Activated naive CD8-positive, alpha-beta T cell treated with anti-CD3 and anti-CD28 coated beads, Interleukin-2, amount 10 ng/mL, durations not matched to agents 7 days and 5 days (primary cell): ENCODE measurements around the gene MRPS9. TPM values are rescaled to one million over a fixed set of nuclear protein-coding genes. Genes with fewer than 3 reads are reported as not detected.

ENCODE experiments used
- ATAC-seq: fragments of 150-1000 bp; cut with Tn5 transposase; one replicate; pipeline ENCODE4 v1.10.0; 2021; ENCODE audit warnings: low read depth, moderate library complexity
- POLR2A ChIA-PET: fragments of 350-600 bp; sonication (Branson Sonifier 250); formaldehyde crosslinking; loops from one replicate; lab custom pipeline; 2021; ENCODE audit warnings: antibody characterized with exemption; lab: Charles Lee
- DNase-seq: peaks from one replicate; pipeline ENCODE4 v3.0.0; 2021
- H3K27ac Mint-ChIP-seq: one replicate; pipeline ENCODE4 v1.8.0; 2022; ENCODE audit warnings: mild to moderate bottlenecking, mixed read lengths
- H3K27me3 Mint-ChIP-seq: one replicate; pipeline ENCODE4 v1.8.0; 2022; ENCODE audit warnings: mild to moderate bottlenecking, moderate library complexity, mixed read lengths
- H3K36me3 Mint-ChIP-seq: one replicate; pipeline ENCODE4 v1.8.0; 2021; ENCODE audit warnings: mild to moderate bottlenecking, mixed read lengths
- H3K4me1 Mint-ChIP-seq: one replicate; pipeline ENCODE4 v1.8.0; 2021; ENCODE audit warnings: mixed read lengths
- H3K4me3 Mint-ChIP-seq: one replicate; pipeline ENCODE4 v1.8.0; 2022; ENCODE audit warnings: mild to moderate bottlenecking, moderate library complexity, mixed read lengths
- H3K9me3 Mint-ChIP-seq: one replicate; pipeline ENCODE4 v1.8.0; 2021; ENCODE audit warnings: mixed read lengths
- total RNA-seq, 2 experiments: library from RNA; stranded (reverse); gene quantifications; one replicate each; pipeline ENCODE4 v1.2.3, GENCODE V29; 2021

The MRPS9 gene
- total RNA-seq, 2 experiments from 2014 or later, result 21.0 to 23.1 TPM

DNA sequence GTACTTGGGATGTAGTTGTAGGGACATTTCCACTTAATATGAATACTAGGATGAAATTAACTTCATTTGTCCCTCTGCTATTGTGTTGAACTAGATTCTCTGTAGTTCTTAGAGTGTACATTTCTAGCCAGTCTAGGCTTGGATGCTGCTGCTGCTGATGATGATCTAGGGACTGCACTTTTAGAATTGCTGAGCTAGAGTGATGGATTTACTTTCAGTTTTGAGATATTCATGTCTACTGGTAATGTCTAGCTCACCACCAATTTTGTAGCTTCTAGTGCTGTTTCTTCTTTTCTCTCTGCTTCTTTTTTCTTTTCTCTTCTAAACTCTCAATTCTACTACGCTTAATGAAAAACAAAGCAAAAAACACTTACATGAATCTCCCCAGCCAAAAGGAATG, 49.4 kb downstream of the MRPS9 start:
- Mint-ChIP-seq H3K27me3 (no peaks in the 10 kb centered on the region), H3K36me3 (no peaks in the 10 kb centered on the region), H3K27ac (no peak overlapping the region), H3K9me3 (no peaks in the 10 kb centered on the region), H3K4me3 (no peak overlapping the region), H3K4me1 (peaks cover 10% of the 10 kb centered on the region)
- POLR2A ChIA-PET, result no interaction called here
- DNase-seq (no peak), ATAC-seq (peak; percentile 47)

DNA sequence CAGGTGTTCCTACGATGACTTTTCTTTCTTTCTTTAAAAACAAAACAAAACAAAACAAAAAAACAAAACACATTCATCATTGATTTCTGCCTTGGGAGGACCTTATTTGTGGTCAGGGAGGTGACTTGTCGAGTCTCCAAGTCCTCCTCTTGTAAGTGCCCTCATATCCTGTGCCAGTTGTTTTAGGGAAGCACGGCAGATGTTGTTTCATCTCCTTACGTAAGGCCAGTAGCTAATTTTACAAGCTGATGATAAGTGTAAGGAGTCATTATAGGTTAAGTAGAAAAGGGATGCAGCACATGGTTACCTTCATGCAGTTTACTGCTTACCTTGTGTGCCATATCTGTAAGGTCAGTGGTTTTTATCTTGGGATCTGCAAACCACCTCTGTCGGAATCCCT, 52.2 kb downstream of the MRPS9 start:
- H3K9me3 Mint-ChIP-seq, result no peaks in the 10 kb centered on the region
- no peaks in the 10 kb centered on the region for H3K27me3 Mint-ChIP-seq
- no peak overlapping the region for H3K4me3 Mint-ChIP-seq
- POLR2A ChIA-PET, result interaction anchor here (0.6 kb wide), 1 partner anchor 310 kb away, joined by 4 read pairs; no protein-coding TSS in a partner anchor
- H3K36me3 Mint-ChIP-seq, result peaks cover 3% of the 10 kb centered on the region
- H3K27ac Mint-ChIP-seq, result no peak overlapping the region
- H3K4me1 Mint-ChIP-seq, result peaks cover 10% of the 10 kb centered on the region
- no peak for ATAC-seq
- no peak for DNase-seq

DNA sequence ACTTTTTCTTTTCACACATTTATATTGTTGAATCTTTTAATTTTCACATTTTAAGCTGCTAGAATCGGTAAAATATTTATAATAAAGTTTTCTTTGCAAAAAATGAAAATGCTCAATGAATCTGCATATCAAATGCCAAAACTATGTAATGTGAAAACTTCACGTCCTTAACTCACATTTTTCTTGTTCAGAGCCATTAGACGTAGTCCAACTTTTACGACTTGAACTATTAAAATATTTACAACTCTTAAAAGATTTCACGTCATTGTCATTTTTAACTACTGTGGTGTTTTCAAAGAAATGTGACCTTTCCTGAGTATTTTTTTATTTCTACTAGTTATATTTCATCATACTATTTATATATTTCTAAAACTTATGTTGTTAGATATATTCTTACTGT, 54.9 kb downstream of the MRPS9 start:
- no peak overlapping the region for H3K4me3 Mint-ChIP-seq
- H3K9me3 Mint-ChIP-seq, result no peaks in the 10 kb centered on the region
- no peak overlapping the region for H3K27ac Mint-ChIP-seq
- peaks cover under 1% of the 10 kb centered on the region for H3K4me1 Mint-ChIP-seq
- ATAC-seq (no peak), DNase-seq (no peak)
- POLR2A ChIA-PET, result no interaction called here
- H3K36me3 Mint-ChIP-seq, result peaks cover 4% of the 10 kb centered on the region
- H3K27me3 Mint-ChIP-seq, result no peaks in the 10 kb centered on the region

DNA sequence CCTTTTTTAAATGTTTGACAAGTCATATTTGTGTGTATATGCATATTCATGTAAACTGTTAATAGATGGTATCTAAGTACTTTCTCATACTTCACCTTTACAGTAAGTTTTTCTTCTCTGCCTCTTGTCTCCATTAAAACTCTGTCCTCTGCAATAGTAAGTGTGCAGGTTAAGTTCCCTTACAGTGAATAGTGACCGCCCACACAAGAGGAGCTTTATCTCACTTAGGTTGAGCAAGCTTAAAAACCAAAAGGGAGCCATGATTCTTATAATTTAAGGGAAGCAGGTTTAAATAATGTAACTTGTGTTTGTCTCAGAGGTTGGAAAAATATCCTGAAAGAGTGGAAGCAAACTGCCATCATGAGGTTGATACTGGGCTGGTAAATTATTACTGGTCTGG, 61.3 kb downstream of the MRPS9 start:
- no peaks in the 10 kb centered on the region for H3K9me3 Mint-ChIP-seq
- H3K27ac Mint-ChIP-seq, result no peak overlapping the region
- POLR2A ChIA-PET, result no interaction called here
- H3K4me1 Mint-ChIP-seq, result no peaks in the 10 kb centered on the region
- no peaks in the 10 kb centered on the region for H3K27me3 Mint-ChIP-seq
- ATAC-seq (no peak), DNase-seq (no peak)
- H3K4me3 Mint-ChIP-seq, result no peak overlapping the region
- H3K36me3 Mint-ChIP-seq, result peaks cover 11% of the 10 kb centered on the region

DNA sequence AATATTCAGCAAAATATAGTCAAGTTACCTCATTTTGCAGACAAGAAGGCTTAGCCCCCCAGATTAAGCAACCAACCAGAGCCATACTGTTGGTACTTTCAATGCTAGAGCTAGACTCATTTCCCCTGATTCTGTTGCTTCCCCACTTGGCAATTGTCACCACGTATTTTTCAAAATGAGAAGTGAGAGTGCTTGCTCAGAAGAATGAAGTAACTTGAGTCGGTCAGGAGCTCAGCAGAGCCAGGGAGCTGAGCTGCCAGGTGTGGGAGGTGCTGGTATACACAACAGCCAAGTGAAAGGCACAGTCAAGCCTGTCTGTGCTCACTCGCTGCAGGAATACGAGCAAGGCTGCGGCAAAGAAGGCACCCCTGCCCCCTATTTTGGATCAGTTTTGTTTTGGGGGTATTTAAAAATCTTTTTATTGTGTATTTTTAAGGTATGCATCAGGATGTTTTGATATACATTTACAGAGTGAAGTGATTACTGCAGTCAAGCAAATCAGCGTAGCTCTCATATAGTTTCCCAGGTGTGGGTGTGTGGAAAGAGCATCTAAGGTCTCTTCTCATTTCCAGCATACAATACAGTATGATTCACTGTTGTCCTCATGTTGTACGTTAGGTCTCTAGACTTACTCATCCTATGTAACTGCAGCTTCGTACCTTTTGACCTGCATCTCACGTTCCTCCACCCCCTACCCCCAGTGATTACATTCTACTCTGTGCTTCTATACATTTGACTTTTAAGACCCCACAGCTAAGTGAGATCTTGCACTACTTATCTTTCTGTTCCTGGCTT, 62.4 kb downstream of the MRPS9 start:
- Mint-ChIP-seq H3K4me3 (no peak overlapping the region), H3K4me1 (no peaks in the 10 kb centered on the region), H3K27me3 (no peaks in the 10 kb centered on the region), H3K36me3 (peaks cover 8% of the 10 kb centered on the region), H3K9me3 (no peaks in the 10 kb centered on the region), H3K27ac (no peak overlapping the region)
- ATAC-seq (no peak), DNase-seq (no peak)
- POLR2A ChIA-PET, result no interaction called here

DNA sequence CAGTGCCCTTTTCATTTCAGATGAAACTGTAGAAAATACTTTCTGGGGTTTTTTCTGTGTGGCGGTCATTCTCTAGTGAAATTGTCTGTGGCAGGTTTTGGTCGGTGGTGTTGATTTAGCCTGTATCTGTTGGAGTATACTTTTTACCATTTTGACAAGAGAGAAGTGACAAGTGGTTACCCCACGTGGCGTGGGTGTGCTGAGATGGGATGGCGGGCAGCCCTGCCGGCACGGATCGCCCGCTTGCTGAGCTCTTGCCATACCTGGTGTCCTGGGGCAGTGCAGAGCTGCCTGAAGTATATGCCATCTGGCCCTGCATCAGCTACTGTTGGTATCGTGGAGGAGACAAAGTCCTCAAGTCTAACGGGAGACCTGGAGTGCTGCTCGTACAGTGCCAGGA, 64.1 kb downstream of the MRPS9 start:
- H3K27me3 Mint-ChIP-seq, result no peaks in the 10 kb centered on the region

GRCh38 chr2:105102963-105103421, 65.1 kb downstream of the MRPS9 start:
- POLR2A ChIA-PET, result no interaction called here
- no peaks in the 10 kb centered on the region for H3K4me1 Mint-ChIP-seq
- ATAC-seq, result no peak
- H3K27me3 Mint-ChIP-seq, result no peaks in the 10 kb centered on the region
- H3K9me3 Mint-ChIP-seq, result no peaks in the 10 kb centered on the region
- no peak for DNase-seq
- H3K4me3 Mint-ChIP-seq, result no peak overlapping the region
- peaks cover 6% of the 10 kb centered on the region for H3K36me3 Mint-ChIP-seq
- no peak overlapping the region for H3K27ac Mint-ChIP-seq

More for the DNA sequence above, 64.1 kb downstream of the MRPS9 start:
- no peaks in the 10 kb centered on the region for H3K9me3 Mint-ChIP-seq
- H3K4me3 Mint-ChIP-seq, result no peak overlapping the region
- peaks cover 6% of the 10 kb centered on the region for H3K36me3 Mint-ChIP-seq
- no peak for DNase-seq
- no peak for ATAC-seq
- POLR2A ChIA-PET, result no interaction called here
- H3K27ac Mint-ChIP-seq, result no peak overlapping the region
- no peaks in the 10 kb centered on the region for H3K4me1 Mint-ChIP-seq

DNA sequence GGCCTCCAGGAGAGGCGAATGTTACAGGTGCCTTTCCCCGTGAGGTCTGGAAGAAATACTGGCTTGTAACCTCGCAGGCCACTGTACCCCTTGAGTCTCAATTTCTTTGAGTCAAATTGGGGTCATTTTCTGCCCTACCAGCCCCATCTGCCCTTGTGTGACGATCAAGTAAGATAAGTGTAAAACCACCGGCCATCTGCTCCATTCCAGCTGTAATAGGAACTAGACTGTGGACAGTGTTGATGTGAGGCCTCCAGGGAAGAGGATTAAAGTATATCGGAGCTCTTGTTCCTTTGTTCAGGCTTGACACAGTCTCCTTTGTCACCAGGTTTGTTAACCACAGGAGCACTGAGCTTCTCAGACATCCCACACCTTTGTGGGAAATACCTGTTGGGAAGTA, 65.6 kb downstream of the MRPS9 start:
- Mint-ChIP-seq H3K4me1 (no peaks in the 10 kb centered on the region), H3K9me3 (no peaks in the 10 kb centered on the region), H3K27ac (no peak overlapping the region), H3K27me3 (no peaks in the 10 kb centered on the region), H3K36me3 (peaks cover 6% of the 10 kb centered on the region), H3K4me3 (no peak overlapping the region)
- no peak for DNase-seq
- ATAC-seq, result no peak
- POLR2A ChIA-PET, result no interaction called here

- H3K4me1 Mint-ChIP-seq, result no peaks in the 10 kb centered on the region
- no peak overlapping the region for H3K27ac Mint-ChIP-seq
- no peak overlapping the region for H3K4me3 Mint-ChIP-seq
- H3K9me3 Mint-ChIP-seq, result no peaks in the 10 kb centered on the region
- POLR2A ChIA-PET, result no interaction called here
- DNase-seq (no peak), ATAC-seq (no peak)
- peaks cover 6% of the 10 kb centered on the region for H3K36me3 Mint-ChIP-seq
- H3K27me3 Mint-ChIP-seq, result no peaks in the 10 kb centered on the region
Observed at GRCh38 chr2:105104208-105104731, 66.4 kb downstream of the MRPS9 start.

GRCh38 chr2:105110295-105110829, 72.5 kb downstream of the MRPS9 start:
- no peak overlapping the region for H3K27ac Mint-ChIP-seq
- no peak for DNase-seq
- no peak overlapping the region for H3K4me3 Mint-ChIP-seq
- no peaks in the 10 kb centered on the region for H3K27me3 Mint-ChIP-seq
- H3K4me1 Mint-ChIP-seq, result no peaks in the 10 kb centered on the region
- POLR2A ChIA-PET, result no interaction called here
- no peak for ATAC-seq
- H3K9me3 Mint-ChIP-seq, result no peaks in the 10 kb centered on the region
- H3K36me3 Mint-ChIP-seq, result no peaks in the 10 kb centered on the region

DNA sequence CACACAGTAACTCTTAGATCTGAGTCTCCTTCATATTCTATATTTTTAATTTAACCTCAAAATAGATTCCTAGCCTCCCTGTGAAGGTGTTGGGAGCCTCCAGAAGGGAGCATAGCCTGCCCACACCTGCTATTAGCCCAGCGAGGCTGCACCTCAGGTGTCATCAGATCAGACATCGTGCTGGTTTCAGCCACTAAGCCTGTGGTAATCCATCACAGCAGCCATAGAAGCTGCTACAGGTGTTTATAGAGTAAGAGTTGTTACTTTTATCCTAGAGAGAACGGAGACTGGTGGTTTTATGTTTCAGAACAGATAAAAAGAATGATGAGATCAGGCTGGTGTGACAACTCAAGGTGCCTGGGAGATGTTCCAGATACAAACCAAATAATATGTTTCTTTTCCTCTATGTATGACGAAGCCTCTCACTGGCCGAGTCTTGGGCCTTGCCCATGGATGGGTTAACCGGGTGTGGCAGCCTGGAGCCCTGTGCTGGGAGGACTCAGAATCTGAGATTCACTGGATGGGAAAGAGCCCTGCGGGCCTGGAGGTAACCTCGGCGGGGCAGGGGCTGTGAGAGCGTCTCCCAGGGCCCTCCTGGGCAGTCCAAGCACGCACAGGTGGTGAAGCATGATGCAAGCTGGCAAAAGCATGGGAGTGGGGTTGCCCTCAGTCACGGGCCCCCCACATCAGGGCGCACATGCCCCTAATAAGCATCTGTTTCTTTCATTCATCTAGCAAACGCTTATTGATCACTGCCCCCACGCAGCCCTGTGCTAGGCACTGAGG, 73.7 kb downstream of the MRPS9 start:
- H3K27me3 Mint-ChIP-seq, result no peaks in the 10 kb centered on the region
- H3K36me3 Mint-ChIP-seq, result no peaks in the 10 kb centered on the region
- ATAC-seq (no peak), DNase-seq (no peak)
- no peaks in the 10 kb centered on the region for H3K4me1 Mint-ChIP-seq
- H3K27ac Mint-ChIP-seq, result no peak overlapping the region
- H3K4me3 Mint-ChIP-seq, result no peak overlapping the region
- POLR2A ChIA-PET, result no interaction called here
- no peaks in the 10 kb centered on the region for H3K9me3 Mint-ChIP-seq

DNA sequence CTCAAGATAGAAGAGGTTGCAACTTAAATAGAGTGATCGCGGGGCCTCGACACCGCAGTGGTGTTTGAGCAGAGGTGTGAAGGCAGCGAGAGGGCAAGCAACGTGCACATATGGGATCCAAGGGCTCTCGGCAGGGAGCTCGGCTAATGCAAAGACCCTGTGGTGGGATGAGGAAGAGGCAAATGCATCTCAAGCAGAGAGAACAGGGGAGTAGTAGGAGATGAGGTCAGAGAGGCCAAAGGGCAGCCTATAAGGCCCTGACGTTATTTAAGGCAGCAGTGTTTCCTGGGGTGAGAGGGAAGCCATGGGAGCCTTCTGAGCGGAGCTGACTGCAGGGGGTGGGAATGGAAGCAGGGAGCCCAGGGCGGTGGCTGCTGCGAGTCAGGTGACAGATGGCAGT, 74.5 kb downstream of the MRPS9 start:
- POLR2A ChIA-PET, result no interaction called here
- Mint-ChIP-seq H3K27me3 (no peaks in the 10 kb centered on the region), H3K4me1 (no peaks in the 10 kb centered on the region), H3K36me3 (no peaks in the 10 kb centered on the region), H3K9me3 (no peaks in the 10 kb centered on the region), H3K27ac (no peak overlapping the region), H3K4me3 (no peak overlapping the region)
- DNase-seq, result no peak
- ATAC-seq, result no peak

GRCh38 chr2:105113616-105114291, 75.9 kb downstream of the MRPS9 start:
- DNase-seq (no peak), ATAC-seq (no peak)
- Mint-ChIP-seq H3K4me1 (no peaks in the 10 kb centered on the region), H3K4me3 (no peak overlapping the region), H3K27ac (no peak overlapping the region), H3K36me3 (no peaks in the 10 kb centered on the region), H3K27me3 (no peaks in the 10 kb centered on the region), H3K9me3 (no peaks in the 10 kb centered on the region)
- POLR2A ChIA-PET, result no interaction called here
